Upper lobe of right lung (tissue), 1 donor: ENCODE data around the gene ASIC2. TPM values are rescaled to one million over a fixed set of nuclear protein-coding genes. Genes with fewer than 3 reads are reported as not detected.

Experiments used
- ATAC-seq: fragments of 200-7000 bp; cut with Tn5 transposase; one replicate; pipeline ENCODE4 v1.9.1; 2020; ENCODE audit warnings: mild to moderate bottlenecking, moderate library complexity
- DNase-seq: peaks from one replicate; pipeline ENCODE4 v3.0.0-alpha.2; 2020
- H3K27ac ChIP-seq: fragments of 200-600 bp; one replicate; pipeline ENCODE4 v1.8.0; 2022
- H3K27me3 ChIP-seq: fragments of 200-600 bp; one replicate; pipeline ENCODE4 v1.8.0; 2022; ENCODE audit warnings: mild to moderate bottlenecking
- H3K36me3 ChIP-seq: fragments of 200-600 bp; one replicate; pipeline ENCODE4 v1.8.0; 2022
- H3K4me1 ChIP-seq: fragments of 200-600 bp; one replicate; pipeline ENCODE4 v1.8.0; 2022
- H3K4me3 ChIP-seq: fragments of 200-600 bp; one replicate; pipeline ENCODE4 v1.8.0; 2022; ENCODE audit warnings: mild to moderate bottlenecking
- H3K9me3 ChIP-seq: fragments of 200-600 bp; one replicate; pipeline ENCODE4 v1.8.0; 2022
- CTCF ChIP-seq: fragments of 200-600 bp; IDR thresholded peaks from one replicate; pipeline ENCODE4 v1.8.0; 2022; ENCODE audit warnings: antibody characterized with exemption
- intact Hi-C: fragments of 100-400 bp; cut with DNase I; formaldehyde crosslinking; loops from one replicate; pipeline ENCODE4 v1.11.0; 2022
- total RNA-seq: library from RNA; stranded (reverse); fragmentation: NEBNext Ultra II Directional; extraction: Animal tissue kit (Norgen Biotek cat#: 25700); gene quantifications from one replicate; pipeline ENCODE4 v1.2.1, GENCODE V29; 2021
- donor health status: DM: no; HTN: yes; CAD: no; lungs with severe emphysema.

Gene ASIC2
- total RNA-seq, 1 donor from 2014 or later: not detected

DNA sequence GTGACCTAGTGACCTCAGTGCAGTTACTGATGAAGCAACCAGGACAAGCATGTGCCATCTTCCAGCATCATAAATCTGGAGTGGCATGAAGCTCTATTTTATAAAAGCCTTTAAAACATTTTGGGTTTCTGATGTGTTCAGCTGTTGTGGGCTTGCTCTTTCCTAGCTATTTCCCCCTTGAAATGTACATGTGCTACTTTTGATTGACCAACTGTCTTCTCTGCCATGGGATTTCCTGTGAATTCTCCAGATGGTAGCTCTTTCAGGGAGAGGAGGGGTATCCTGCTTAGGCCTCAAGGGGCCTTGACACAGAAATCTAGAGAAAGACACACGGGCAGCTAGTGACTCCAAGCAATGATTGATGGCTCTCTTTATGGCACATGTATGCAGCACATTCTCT lies 1.9 kb upstream of the ASIC2 start:
- Histone ChIP-seq H3K9me3 (no peaks in the 10 kb centered on the region), H3K27me3 (peaks cover 59% of the 10 kb centered on the region), H3K4me3 (no peak overlapping the region), H3K4me1 (peaks cover 3% of the 10 kb centered on the region), H3K36me3 (no peaks in the 10 kb centered on the region), H3K27ac (no peak overlapping the region)
- TF ChIP-seq CTCF: no peak
- ATAC-seq (no peak), DNase-seq (no peak)
- intact Hi-C loops: no loop called here

- H3K27me3 ChIP-seq: peaks cover 71% of the 10 kb centered on the region
- ATAC-seq: no peak
- H3K9me3 ChIP-seq: no peaks in the 10 kb centered on the region
Observed at GRCh38 chr17:33292201-33292980, 704 bp downstream of the ASIC2 start.

GRCh38 chr17:33291248-33292200 lies 1.6 kb downstream of the ASIC2 start:
- Histone ChIP-seq H3K9me3 (no peaks in the 10 kb centered on the region), H3K27ac (no peak overlapping the region), H3K27me3 (peaks cover 71% of the 10 kb centered on the region), H3K4me1 (peaks cover 3% of the 10 kb centered on the region), H3K4me3 (no peak overlapping the region), H3K36me3 (no peaks in the 10 kb centered on the region)
- intact Hi-C loops: no loop called here
- peak; percentile 61 for DNase-seq
- ATAC-seq: no peak
- no peak for TF ChIP-seq CTCF

More at GRCh38 chr17:33292201-33292980, 704 bp downstream of the ASIC2 start:
- Histone ChIP-seq H3K27ac (no peak overlapping the region), H3K4me3 (peak overlapping the region; percentile 14), H3K4me1 (peaks cover 3% of the 10 kb centered on the region), H3K36me3 (no peaks in the 10 kb centered on the region)
- no peak for DNase-seq
- intact Hi-C loops: no loop called here
- TF ChIP-seq CTCF: peak; percentile 21

DNA sequence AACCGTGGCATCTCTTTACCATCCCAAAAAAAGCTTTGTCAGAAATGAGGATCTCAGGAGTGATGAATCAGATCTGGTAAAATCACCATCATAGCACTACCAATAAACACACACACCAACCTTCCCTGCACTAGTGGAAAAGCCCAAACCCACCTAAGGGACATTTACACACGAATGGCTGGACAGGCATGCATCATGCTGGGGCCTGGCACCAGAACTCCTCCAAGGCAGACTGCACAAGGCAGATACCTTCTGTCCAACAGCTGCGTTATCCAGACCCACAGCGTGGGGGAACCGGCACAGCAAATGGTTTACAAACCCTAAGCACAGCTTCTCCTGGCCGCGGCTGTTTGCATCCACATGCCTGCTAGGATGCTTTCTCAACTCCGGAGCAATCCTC lies 2.8 kb downstream of the ASIC2 start:
- ATAC-seq: no peak
- no peak for DNase-seq
- H3K9me3 ChIP-seq: no peaks in the 10 kb centered on the region
- H3K4me3 ChIP-seq: no peak overlapping the region
- no peak for TF ChIP-seq CTCF
- no peaks in the 10 kb centered on the region for H3K36me3 ChIP-seq
- no peak overlapping the region for H3K27ac ChIP-seq
- peaks cover 59% of the 10 kb centered on the region for H3K27me3 ChIP-seq
- peaks cover 3% of the 10 kb centered on the region for H3K4me1 ChIP-seq
- intact Hi-C loops: no loop called here

DNA sequence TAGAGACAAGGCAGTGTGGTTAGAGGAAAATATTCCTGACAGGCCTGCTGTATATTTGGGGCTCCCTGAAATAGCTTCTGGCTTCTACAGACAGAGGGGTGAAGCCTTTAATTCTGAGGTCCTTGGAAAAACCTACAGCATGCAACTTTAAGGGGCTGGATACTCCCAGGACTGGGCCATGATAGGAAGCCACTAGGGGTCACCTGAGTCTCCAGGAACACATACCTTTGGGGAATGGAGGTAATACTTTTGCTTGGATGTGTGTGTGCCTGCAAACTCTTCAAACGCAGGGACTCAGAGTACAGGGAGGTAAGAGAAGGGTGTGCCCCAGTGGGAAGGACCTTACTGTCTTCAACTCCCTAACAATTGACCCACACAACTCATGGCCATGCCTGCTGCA lies 4.1 kb downstream of the ASIC2 start:
- H3K27ac ChIP-seq: no peak overlapping the region
- TF ChIP-seq CTCF: no peak
- H3K9me3 ChIP-seq: no peaks in the 10 kb centered on the region
- ATAC-seq (no peak), DNase-seq (no peak)
- H3K4me3 ChIP-seq: no peak overlapping the region
- H3K4me1 ChIP-seq: peaks cover 9% of the 10 kb centered on the region
- peaks cover 47% of the 10 kb centered on the region for H3K27me3 ChIP-seq
- intact Hi-C loops: no loop called here
- no peaks in the 10 kb centered on the region for H3K36me3 ChIP-seq
